SW 1271 (cell line): Measurements from ENCODE around the gene SKOR2.
"Not testable (repeated sequence)": the region's sequence is repeated elsewhere in the genome, so short reads cannot be mapped to it uniquely, and the experiment has no call there.

Source experiments
- DNase-seq, 2 experiments: peaks; one replicate each; lab custom pipeline; 2025; lab: John Stamatoyannopoulos, UW

The SKOR2 gene

DNA sequence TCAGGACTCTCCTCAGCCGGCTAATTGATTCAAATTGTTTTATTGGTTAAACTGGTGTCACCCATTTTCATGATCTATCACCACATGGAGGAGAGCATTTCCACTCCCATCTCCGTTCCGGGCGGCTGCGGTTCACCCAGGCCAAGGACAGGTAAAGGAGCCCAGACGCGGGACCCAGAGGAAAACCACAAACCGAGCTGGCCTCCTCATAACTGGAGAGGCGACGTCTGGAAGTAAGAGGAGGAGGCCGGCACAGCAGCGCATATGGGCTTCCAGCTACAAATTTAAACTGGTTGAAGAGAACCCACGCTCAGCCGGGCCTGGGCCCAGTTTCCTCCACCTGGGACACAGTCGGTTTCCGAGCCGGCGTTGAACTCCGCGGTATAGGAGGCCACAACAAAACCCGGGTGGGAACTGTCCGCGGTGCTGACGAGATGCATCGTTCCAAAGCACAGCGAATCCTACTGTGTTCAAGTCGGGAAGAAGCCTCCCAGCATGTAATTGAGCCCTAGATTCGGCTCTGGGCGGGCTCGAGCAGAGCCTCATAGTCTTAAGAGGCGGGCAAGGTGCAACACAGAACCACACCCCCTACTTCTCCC lies 3.0 kb upstream of the SKOR2 start:
- DNase-seq, result no peak

GRCh38 chr18:47253101-47253654 lies 1.7 kb upstream of the SKOR2 start:
- no peak for DNase-seq

GRCh38 chr18:47250391-47251046 lies 941 bp downstream of the SKOR2 start:
- DNase-seq, result no peak

GRCh38 chr18:47249314-47249981 lies 2.0 kb downstream of the SKOR2 start:
- no peak for DNase-seq

DNA sequence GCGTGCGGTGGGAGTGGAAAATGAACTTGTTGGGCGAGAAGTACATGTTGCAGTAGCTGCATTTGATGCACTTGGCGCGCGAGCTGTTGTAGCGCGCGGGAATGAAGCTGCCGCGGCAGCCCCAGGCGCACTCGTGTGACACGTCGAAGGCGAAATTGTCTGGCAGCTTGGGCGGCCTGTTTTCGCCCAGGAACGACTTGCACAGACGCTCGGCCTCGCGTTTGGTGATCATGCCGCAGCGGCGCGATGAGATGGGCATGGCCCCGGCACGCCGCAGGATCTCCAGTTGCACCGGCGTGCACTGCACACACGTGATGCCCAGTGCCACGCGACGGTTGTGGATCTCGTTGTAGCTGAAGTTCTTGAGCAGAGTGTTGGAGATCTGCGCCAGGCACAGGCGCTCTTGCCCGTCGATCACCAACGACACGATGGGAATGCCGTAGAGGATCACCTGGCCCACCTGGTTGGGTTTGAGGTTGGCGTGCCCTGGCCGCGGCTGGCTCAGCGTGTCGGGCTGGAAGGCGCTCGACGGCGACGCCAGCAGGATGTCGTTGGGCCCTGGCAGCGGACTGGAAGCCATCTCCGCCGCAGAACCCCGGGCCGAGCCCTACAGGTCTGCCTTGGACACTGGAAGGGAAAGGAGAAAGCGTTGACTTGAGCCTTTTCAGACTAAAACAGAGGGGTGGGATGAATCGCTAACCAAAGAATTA lies 2.7 kb downstream of the SKOR2 start:
- DNase-seq, result no peak

DNA sequence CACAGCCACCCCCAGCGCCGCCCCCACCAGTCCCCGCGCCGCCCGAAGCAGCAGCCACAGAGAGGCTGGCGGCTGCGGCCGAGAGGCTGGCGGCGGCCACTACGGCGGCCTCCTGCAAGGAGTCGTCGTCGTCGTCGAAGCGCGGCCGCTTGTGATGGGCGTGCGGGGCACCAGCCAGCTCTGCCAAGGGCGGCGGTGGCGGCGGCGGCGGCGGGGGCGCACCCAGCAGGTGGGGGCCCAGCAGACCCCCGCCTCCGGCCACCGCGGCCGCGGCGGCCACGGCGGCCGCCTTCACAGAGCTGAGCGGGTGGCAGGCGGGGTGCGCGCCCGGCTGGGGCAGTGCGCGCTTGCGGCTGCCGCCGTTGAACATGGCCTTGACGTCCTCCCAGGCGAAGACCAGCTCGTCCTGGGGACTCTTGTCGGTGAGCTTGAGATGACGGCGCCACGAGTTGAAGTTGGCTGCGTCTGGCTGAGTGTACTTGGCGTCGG lies 3.3 kb downstream of the SKOR2 start:
- DNase-seq, result no peak

- no peak for DNase-seq
Measured at GRCh38 chr18:47247416-47248114, 3.9 kb downstream of the SKOR2 start.

- no peak for DNase-seq
Measured at GRCh38 chr18:47247036-47247415, 4.4 kb downstream of the SKOR2 start.

DNA sequence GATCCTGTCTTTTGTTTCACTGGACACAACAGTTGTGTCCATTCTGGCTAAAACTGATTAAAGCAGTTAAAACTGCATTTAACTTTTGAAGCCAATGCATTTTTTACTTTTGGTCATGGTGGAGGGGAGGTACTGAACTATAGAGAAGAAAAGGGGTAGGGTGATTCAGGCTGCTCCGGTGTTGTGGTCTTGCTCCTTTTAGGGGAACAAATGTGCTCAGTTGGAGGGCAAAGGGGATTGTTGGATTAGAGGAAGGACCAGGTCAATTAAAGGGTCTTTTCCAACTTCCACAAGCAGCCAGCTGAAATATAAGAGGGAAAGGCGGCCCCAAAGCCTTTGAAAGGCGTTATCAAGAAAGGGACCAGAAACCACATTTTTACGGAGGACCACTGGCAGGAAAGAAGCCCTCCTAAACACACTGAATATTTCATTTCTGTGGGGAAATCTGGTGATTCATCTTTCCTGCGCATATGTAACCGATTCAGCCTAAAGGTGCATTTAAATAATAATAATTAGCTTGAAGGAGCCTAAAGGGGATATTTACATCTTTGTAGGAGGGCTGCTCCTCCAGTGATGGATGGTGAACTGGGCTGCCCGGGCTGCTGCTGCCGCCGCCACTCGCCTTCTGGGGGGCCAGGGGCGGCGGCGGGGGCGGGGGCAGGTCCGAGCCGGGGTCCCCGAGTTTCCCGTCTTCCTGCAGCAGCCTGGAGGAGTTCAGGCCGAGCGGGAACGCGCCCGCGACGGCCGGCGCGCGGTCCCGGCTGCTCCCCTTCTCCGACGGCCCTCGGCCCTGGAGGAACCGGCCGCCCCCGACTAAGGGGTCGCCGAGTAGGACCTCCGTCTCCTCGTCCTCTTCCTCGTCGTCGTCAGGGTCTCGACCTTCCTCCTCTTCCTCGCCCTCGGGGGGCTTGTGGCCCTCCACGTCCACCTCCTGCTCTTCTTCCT lies 5.2 kb downstream of the SKOR2 start:
- DNase-seq, result no peak

GRCh38 chr18:47244086-47244485 lies 7.4 kb downstream of the SKOR2 start:
- DNase-seq, result no peak

DNA sequence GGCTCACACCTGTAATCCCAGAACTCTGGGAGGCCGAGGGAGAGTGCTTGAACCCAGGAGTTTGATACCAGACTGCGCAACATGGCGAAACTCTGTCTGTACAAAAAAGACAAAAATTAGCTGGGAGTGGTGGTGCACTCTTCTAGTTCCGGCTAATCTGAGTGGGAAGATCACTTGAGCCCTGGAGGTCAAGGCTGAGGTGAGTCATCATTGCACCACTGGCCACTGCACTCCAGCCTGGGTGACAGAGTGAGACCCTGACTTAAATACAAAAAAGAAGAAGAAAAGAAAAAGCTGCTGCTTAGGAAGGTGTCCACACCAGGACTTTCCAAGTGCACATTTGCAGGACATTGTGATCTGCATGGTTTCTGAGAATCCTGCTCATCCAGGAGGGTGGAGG lies 16.4 kb downstream of the SKOR2 start:
- DNase-seq, result no peak

DNA sequence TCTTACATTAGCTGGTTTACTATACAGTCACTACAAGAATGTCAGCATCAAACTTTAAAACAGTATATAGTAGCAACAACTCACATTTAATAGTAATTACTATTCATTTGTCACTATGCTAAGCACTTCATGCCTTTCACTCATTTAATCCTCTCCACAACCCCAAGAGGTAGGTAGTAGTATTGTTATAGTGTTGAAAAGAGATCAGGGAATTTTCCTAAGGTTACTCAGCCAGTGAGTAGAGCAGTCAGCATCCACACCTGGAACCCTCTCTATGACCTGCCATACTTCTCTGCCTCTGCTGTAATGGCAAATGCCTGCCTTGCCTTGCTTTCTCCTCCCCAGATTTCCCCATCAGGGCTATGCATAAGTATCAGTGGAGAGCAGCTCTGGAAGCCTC lies 24.8 kb downstream of the SKOR2 start:
- DNase-seq, result no peak

DNA sequence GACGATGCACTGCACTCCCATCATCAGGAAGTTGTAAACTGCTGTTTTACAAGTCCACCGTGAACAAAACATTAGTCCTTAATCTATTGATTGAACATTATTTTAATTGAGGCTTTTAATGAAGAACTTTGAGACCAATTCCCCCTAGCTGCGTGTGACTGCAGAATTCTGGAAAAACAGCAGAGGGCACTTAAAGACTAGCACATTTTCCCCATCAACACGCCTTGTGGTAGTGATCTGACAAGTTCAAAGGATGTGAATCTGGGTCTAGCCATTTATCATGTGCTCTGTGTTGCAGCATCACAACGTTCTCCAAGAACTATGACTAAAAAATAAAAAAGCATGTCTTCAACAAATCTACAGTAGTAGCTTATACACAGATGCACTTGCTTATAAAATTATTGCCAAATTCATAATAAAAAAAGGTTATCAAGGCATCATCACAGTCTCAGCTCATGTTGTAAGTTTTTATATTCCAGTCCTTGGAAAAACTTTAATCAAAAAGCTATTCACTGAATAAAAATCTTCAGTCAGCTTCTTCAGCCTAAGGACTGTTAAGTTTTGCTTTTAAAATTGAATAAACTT lies 35.8 kb downstream of the SKOR2 start:
- peak in 1 of 2 experiments; percentile 41 for DNase-seq

GRCh38 chr18:47209171-47209570 lies 42.3 kb downstream of the SKOR2 start:
- no peak for DNase-seq

- no peak for DNase-seq
Measured at GRCh38 chr18:47206945-47207637, 44.4 kb downstream of the SKOR2 start.

GRCh38 chr18:47204908-47205522 lies 46.4 kb downstream of the SKOR2 start:
- DNase-seq, result peak in 1 of 2 experiments; percentile 29

GRCh38 chr18:47203626-47204464 lies 47.6 kb downstream of the SKOR2 start:
- no peak for DNase-seq

DNA sequence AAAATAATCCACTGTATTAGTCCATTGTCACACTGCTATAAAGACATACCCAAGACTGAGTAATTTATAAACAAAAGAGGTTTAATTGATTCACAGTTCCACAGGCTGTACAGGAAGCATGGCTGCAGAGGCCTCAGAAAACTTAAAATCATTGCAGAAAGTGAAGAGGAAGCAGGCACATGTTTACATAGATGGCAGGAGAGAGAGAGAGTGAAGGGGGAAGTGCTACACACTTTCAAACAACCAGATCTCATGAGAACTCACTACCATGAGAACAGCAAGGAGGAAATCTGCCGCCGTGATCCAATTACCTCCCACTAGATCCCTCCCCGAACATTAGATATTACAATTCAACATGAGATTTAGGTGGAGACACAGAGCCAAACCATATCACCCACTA lies 55.5 kb downstream of the SKOR2 start:
- not testable (repeated sequence) for DNase-seq
